ENCODE results near the gene ABCC12.
"Not testable (repeated sequence)": the region's sequence is repeated elsewhere in the genome, so short reads cannot be mapped to it uniquely, and the experiment has no call there.

The ABCC12 gene

DNA sequence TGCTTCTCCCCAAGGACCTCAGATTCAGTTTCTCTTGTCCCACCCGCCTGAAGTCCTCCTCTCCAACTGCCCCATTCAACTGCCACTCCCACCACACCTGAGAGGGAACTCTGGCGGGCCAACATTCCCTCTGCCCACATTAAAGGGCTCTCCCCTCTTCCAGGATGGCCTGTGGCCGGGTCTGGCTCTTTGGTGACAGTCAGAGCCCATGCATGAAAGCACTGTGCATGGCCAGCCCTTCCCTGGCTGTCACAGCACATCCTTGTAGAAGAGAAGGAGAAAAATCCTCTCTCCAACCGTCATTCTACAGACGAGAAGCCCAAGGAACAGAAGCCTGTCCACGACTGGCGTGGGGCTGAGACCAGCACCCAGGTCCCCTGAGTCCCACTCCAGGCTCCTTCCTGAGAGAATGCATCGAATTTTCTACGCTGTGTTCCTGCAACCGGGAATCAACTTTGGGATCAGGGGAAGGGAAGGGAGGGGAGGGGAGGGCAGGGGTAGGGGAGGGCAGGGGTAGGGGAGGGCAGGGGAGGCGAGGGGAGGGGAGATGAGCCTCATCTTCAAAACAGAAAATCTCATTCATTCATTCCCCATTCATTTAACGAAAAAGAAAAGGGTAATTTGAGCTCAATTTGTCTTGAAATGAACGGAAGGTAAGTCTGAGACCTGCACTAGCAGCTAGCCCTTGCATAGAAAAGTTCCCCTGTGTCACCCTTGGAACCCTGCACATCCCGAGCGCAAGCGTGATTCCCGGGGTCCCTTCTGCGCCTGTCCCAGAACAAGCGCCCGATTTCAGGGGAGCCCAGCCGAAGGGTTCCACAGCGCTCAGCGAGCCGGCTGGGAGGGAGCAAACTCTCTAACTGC is at the start of gene ABCC12:
TSS of gene ABCC12 (minus strand) at position 68 of the 864 bp plus-strand sequence. CDS start 9,569 bp downstream, outside the sequence.
- DNase-seq (ENCODE audit: low read depth) = no peak

DNA sequence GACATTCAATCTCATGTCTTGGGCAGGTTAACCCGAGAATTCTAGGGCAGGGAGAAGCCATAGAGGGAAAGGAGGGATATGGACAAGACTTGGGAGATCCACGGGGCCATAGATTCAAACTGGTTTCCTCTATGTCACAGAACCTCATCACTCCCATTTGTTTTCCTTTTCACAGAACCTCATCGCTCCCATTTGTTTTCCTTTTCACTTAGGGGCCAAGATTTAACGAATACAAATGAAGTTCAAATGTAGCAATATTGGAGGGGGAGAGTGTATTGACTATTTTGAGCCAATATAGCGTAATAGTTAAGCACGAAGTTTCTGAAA is 49.0 kb upstream of the ABCC12 start:
- DNase-seq (ENCODE audit: low read depth) = no peak

DNA sequence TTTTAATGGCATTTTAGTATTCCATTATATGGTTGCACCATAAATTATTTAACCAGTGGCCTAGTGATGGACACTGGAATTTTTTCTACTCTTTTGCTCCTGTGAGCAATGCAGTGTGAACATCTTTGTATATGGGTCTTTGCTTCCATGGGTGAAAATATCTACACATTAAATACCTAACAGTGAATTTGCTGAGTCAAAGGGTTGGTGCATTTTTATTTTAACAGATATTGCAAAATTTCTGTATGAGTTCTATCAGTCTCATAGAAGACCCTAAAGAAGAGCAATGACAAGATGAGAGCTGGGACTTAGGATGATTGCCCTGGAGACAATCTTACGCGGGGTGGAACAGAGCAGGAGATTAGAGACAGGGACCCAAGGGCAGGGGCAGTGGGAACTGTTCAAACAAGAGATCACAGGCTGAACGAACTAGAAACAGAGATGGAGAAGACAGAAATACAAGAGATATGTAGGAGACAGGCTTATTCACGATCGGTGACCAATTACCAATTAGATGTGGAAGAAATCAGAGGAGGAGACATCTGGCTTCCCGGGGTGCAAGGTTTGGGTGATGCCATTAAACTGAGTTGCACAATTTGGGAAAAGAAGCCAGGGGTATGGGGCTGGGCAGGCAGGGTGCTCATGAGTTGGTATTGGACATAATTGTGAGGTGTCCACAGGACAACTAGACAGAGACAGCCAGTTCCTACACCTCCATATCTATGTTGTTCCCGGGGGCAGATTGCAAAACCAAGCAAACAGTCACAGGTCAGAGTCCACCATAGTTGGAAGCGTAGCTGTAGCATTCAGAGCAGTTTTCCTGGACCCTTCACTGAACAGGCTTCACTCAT is 48.4 kb upstream of the ABCC12 start:
- no peak for DNase-seq (ENCODE audit: low read depth)

DNA sequence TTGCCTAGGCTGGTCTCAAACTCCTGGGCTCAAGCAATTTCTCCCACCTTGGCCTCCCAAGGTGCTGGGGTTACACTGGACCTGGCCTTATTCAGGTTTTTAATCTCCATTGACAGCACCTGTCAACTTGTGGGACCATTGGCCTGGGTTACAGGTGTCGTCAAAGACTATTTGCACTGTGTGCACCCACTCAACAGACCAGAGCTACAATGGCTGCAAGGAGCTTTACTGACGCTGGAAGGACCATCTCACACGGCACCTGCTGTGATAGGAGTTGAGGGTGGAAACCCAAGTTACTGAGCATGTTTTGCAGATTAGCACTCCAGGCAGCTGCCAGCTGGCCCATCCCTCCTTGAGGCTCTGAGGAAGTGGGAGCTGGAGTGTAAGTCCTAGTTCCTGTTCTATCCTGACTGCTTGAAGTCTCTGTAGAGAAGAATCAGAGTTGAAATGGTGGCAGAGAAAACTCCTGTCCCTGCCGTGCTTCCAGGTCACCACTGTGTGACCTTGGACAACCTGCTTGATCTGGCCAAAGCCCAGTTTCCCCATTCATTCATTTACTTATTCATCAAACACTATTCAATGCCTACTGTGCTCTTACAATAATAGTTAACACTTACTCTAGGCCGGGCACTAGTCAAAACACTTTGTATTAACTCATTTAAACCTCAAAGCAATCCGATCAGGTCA is 45.9 kb upstream of the ABCC12 start:
- no peak for DNase-seq (ENCODE audit: low read depth)

GRCh38 chr16:48197294-48197693 is 41.5 kb upstream of the ABCC12 start:
- no peak for DNase-seq (ENCODE audit: low read depth)

- DNase-seq (ENCODE audit: low read depth) = no peak
Measured at GRCh38 chr16:48194828-48195556, 39.2 kb upstream of the ABCC12 start.

- no peak for DNase-seq (ENCODE audit: low read depth)
Measured at GRCh38 chr16:48193846-48194245, 38.1 kb upstream of the ABCC12 start.

GRCh38 chr16:48188449-48189102 is 32.8 kb upstream of the ABCC12 start:
- no peak for DNase-seq (ENCODE audit: low read depth)

GRCh38 chr16:48187779-48188178 is 32.0 kb upstream of the ABCC12 start:
- no peak for DNase-seq (ENCODE audit: low read depth)

DNA sequence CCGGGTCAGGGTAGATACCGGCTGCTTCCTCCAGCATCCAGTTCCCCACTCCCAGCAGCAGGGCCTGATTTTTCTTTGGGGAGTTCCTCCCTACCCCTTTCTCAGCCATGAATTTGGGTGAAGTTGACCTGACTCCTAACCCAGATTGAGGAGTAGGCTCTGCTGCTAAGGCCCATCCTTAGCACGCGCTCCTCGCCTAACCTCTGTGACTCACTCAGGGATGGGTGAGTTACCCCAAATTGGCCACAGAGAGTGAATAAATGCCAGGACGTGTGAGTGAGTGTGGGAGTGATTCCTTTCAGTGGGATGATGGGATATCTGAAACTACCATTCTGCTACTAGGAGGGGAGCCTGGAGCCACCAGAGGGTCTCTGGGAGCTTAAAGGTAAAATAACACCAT is 28.9 kb upstream of the ABCC12 start:
- DNase-seq (ENCODE audit: low read depth) = no peak

DNA sequence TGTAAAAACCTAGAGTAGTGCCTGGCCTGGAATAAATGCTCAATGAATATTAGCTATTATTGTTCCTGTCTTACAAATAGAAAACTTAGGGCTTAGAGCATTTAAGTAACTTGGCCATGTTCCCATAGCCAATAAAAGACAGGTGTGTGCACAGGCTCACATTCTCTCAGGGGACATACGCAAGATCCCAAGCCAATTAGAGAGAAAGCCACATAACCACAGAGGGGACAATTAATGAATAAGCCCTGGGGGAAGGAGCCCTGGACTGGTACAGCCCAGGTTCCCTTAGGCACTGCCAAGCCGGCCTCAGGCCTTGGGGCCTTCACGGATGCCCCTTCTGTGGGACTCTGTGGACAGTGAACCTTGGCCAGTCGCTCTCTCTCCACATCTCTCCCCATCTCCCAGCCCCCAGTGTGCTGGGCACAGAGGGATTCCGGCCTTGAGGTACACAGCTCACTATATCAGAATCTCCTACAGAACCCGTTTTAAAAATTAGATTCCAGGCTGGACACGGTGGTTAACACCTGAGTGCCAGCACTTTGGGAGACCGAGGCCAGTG is 27.3 kb upstream of the ABCC12 start:
- no peak for DNase-seq (ENCODE audit: low read depth)

DNA sequence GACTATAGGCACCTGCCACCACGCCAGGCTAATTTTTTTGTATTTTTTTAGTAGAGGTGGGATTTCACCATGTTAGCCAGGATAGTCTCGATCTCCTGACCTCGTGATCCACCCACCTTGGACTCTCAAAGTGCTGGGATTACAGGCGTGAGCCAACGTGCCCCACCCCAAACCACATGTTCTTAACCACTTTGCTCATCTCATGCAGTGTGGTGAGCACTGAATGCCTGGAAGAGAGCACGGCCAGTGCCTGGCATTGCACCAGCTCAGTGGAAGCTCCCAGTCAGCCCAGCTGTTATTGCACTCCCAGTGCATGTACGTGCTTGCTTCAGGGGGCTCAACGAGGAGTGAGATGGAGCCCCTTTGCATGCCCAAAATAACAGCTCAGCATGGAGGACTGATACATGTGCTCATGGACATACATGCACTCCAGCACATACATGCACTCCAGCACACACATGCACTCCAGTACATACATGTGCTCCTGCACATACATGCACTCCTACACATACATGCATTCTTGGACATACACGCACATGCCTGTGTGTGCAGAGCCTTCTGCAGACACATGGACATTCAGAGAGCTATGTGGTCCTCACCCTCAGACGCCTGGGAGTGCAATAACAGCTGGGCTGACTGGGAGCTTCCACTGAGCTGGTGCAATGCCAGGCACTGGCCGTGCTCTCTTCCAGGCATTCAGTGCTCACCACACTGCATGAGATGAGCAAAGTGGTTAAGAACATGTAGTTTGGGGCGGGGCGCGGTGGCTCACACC is 26.1 kb upstream of the ABCC12 start:
- not testable (repeated sequence) for DNase-seq (ENCODE audit: low read depth)

DNA sequence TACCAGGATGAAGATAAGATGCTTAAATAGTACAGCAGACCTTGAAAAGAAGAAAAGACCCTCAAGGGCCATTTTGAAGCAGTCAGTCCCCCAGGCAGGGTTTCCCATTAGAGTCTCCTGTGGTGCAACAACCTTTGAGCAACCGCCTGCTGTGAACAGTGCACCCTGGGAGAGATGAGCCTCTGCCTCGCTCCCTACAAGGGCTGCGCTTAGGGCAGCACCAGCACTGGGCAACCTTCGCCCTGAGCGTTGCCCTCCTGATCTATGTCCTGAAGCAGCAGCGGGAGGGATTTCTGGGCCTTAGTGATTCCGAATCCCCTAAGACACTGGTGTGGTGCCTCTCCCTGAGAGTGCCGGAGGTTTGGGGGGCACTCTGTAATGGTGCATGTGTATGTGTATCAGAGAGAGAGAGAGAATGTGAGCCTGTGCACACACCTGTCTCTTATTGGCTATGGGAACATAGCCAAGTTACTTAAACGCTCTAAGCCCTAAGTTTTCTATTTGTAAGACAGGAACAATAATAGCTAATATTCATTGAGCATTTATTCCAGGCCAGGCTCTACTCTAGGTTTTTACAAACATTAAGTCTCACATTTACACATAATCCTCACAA is 25.2 kb upstream of the ABCC12 start:
- DNase-seq (ENCODE audit: low read depth) = no peak

DNA sequence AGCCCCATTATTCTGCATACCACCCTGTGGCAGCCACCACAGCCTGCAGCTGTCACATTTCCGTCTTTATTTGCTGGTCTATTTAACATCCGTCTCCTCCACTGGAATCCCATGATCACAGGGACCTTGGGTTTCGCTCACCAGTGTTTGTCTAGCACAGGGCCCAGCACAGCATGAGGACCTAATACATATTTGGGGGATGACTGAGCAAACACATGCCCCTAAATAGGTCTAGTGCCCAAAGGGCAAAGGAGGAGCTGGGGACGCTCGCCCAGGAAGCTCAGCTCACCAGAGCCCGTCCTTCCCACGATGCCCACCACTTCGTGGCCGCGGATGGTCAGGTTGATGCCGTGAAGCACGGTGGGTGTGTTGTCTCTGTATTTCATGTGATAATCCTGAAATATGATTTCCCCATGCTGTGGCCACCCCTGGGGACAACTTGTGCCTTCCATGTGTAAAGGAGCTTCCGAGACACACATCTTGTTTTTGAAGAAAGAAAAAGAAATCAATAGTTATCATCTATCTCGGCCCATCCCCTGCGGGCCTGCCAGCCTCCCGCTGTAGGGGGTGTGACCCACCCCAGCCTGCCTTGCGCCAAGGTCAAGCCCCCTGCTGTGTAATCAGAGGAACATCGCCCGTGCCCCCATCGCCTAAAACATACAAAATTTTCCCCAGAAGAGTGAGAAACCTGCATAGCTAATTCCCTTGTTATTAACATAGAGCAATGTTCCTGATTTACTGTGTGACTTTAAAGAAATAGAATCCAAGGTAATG is 21.0 kb upstream of the ABCC12 start:
- DNase-seq (ENCODE audit: low read depth) = no peak

DNA sequence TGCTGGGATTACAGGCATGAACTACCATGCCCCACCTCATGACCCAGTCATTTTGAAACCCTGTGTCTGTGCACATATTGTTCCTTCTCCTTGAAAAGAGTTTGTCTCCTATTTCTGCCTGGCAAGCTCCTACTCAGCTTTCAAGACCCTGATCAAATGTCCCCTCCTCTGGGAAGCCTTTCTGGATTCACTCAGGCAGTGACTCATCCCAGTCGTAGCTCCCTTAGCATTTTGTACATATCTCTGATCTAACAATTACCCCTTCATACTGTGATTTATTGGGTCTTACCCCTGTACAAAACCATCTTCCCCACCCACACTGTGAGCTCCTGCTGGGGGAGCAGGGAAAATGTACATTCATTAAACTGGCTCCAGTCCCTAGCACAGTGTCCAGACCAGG is 18.1 kb upstream of the ABCC12 start:
- DNase-seq (ENCODE audit: low read depth) = no peak

DNA sequence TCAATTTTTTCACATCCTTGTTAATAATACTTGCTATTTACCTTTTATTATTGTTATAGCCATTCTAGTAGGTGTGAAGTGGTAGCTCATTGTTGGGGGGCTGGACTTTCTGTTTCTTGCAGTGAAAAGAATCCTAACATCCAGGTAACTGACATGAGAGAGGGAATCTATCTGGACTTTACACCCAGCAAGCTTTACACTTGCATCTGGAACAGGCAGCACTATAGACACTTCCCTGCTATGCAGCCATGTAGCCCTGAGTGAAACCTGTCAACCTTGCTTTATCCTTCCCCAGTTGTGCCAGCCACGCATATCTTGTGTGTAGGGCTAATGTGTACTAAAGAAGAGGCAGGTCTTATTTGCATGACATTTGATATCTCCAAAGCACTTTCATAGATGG is 16.9 kb upstream of the ABCC12 start:
- DNase-seq (ENCODE audit: low read depth) = no peak

DNA sequence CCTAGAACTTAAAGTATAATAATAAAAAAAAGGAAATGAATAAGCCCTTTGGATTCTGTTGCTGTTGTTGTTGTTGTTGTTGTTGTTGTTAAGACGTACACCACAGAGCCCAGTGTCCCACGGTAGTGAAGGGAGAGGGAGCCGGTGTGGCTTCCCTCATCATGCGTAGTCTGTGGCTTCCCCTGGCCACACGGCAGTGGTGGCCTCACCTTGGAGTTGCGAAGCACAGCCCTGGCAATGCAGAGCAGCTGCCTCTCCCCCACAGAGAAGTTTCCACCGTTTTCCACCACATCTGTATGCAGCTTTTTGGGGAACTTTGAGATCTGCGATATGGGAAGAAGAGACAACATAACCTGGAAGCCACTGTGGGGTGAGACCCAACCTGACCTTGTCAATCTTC is 14.1 kb upstream of the ABCC12 start:
- DNase-seq (ENCODE audit: low read depth) = no peak

DNA sequence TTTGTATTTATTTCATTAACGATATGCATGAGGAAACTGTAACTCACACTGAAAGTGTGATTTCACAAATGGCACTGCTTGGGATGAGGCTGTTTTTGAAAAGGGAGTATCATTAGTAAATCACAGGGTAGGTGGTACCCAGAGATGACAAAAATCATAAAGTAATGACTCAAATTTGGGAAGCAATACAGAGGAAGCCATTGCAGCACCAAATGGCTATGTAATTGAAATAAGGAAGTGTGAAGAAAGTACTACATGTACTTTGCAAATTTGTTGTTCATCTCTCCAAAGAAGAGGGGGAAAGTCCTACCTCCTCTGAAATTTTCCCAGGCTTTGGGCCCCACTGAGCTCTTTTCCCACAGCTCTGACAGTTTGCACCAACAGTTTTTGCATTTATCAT is 12.3 kb upstream of the ABCC12 start:
- DNase-seq (ENCODE audit: low read depth) = no peak

DNA sequence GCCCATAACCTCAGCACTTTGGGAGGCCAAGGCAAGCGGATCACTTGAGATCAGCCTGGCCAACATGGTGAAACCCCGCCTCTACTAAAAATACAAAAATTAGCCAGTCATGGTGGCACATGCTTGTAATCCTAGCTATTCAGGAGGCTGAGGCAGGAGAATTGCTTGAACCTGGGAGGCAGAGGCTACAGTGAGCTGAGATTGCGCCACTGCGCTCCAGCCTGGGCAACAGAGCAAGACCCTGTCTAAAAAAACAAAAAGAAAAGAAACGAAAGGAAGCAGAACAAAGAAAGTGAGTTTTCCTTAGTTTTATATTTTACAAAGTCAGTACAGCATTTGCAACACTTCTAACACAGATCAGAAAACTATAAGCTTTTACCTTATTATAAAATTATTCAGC is 10.8 kb upstream of the ABCC12 start:
- not testable (repeated sequence) for DNase-seq (ENCODE audit: low read depth)
